Chondrocyte (in vitro differentiated cells): Measurements from ENCODE around the gene PRSS50. TPM values are rescaled to one million over a fixed set of nuclear protein-coding genes. Genes with fewer than 3 reads are reported as not detected.
"Not testable (repeated sequence)": the region's sequence is repeated elsewhere in the genome, so short reads cannot be mapped to it uniquely, and the experiment has no call there.

Source experiments
- DNase-seq: peaks from one replicate; pipeline ENCODE4 v3.0.0; 2021; ENCODE audit warnings: mixed read lengths, low spot score
- H3K27ac Mint-ChIP-seq: one replicate; pipeline ENCODE4 v1.8.0; 2021; ENCODE audit warnings: mild to moderate bottlenecking, moderate library complexity, mixed read lengths; ENCODE audit not compliant: unreplicated experiment
- H3K27me3 Mint-ChIP-seq: 2 replicates; pipeline ENCODE4 v1.8.0; 2021; ENCODE audit warnings: low read depth, mixed read lengths
- H3K36me3 Mint-ChIP-seq: 2 replicates; pipeline ENCODE4 v1.8.0; 2021; ENCODE audit warnings: low read depth, mixed read lengths
- H3K4me1 Mint-ChIP-seq: 2 replicates; pipeline ENCODE4 v1.8.0; 2021; ENCODE audit warnings: low read depth, mild to moderate bottlenecking, mixed read lengths
- H3K4me3 Mint-ChIP-seq: one replicate; pipeline ENCODE4 v1.8.0; 2021; ENCODE audit warnings: mild to moderate bottlenecking, moderate library complexity, mixed read lengths; ENCODE audit not compliant: unreplicated experiment
- H3K9me3 Mint-ChIP-seq: 2 replicates; pipeline ENCODE4 v1.8.0; 2021; ENCODE audit warnings: low read depth, mixed read lengths
- CTCF ChIP-seq: fragments of 200-600 bp; sonication (generic); IDR thresholded peaks from 2 replicates; pipeline ENCODE4 v1.5.0; 2021; ENCODE audit warnings: antibody characterized with exemption, mild to moderate bottlenecking, moderate library complexity
- total RNA-seq: library from RNA; stranded (reverse); gene quantifications from 3 replicates; pipeline ENCODE4 v1.2.1, GENCODE V29; 2021

Gene PRSS50
- total RNA-seq, 1 donor from 2014 or later = not detected

- H3K9me3 Mint-ChIP-seq = no peaks in the 10 kb centered on the region
- H3K4me1 Mint-ChIP-seq = no peaks in the 10 kb centered on the region
- no peak for DNase-seq
- no peak for TF ChIP-seq CTCF
- H3K27me3 Mint-ChIP-seq = peaks cover 24% of the 10 kb centered on the region
- no peak overlapping the region for H3K4me3 Mint-ChIP-seq
- H3K36me3 Mint-ChIP-seq = peaks cover 1% of the 10 kb centered on the region
- no peak overlapping the region for H3K27ac Mint-ChIP-seq
These were observed 29.0 kb upstream of the PRSS50 start for GRCh38 chr3:46746711-46747110.

GRCh38 chr3:46742992-46743585 lies 25.4 kb upstream of the PRSS50 start:
- Mint-ChIP-seq H3K27me3 (peaks cover 18% of the 10 kb centered on the region), H3K27ac (no peak overlapping the region), H3K4me3 (no peak overlapping the region), H3K36me3 (peaks cover 1% of the 10 kb centered on the region), H3K9me3 (peaks cover 3% of the 10 kb centered on the region), H3K4me1 (no peaks in the 10 kb centered on the region)
- TF ChIP-seq CTCF = no peak
- DNase-seq = no peak

GRCh38 chr3:46739565-46739964 lies 21.9 kb upstream of the PRSS50 start:
- DNase-seq, H3K9me3 Mint-ChIP-seq, H3K4me3 Mint-ChIP-seq, H3K36me3 Mint-ChIP-seq, H3K4me1 Mint-ChIP-seq, H3K27ac Mint-ChIP-seq: not testable (repeated sequence)
- H3K27me3 Mint-ChIP-seq = peaks cover 27% of the 10 kb centered on the region

- peaks cover 33% of the 10 kb centered on the region for H3K27me3 Mint-ChIP-seq
- H3K27ac Mint-ChIP-seq = no peak overlapping the region
- H3K36me3 Mint-ChIP-seq = peaks cover 1% of the 10 kb centered on the region
- TF ChIP-seq CTCF = no peak
- H3K4me1 Mint-ChIP-seq = no peaks in the 10 kb centered on the region
- H3K4me3 Mint-ChIP-seq = no peak overlapping the region
- H3K9me3 Mint-ChIP-seq = peaks cover 3% of the 10 kb centered on the region
- DNase-seq = no peak
These were observed 19.7 kb upstream of the PRSS50 start for GRCh38 chr3:46737329-46737731.

GRCh38 chr3:46736006-46736872 lies 18.6 kb upstream of the PRSS50 start:
- Mint-ChIP-seq H3K27me3 (peaks cover 40% of the 10 kb centered on the region), H3K27ac (no peak overlapping the region), H3K36me3 (no peaks in the 10 kb centered on the region), H3K9me3 (peaks cover 3% of the 10 kb centered on the region), H3K4me3 (no peak overlapping the region), H3K4me1 (no peaks in the 10 kb centered on the region)
- no peak for TF ChIP-seq CTCF
- DNase-seq = no peak
